ENCODE results near the gene RXFP2.

Gene RXFP2

DNA sequence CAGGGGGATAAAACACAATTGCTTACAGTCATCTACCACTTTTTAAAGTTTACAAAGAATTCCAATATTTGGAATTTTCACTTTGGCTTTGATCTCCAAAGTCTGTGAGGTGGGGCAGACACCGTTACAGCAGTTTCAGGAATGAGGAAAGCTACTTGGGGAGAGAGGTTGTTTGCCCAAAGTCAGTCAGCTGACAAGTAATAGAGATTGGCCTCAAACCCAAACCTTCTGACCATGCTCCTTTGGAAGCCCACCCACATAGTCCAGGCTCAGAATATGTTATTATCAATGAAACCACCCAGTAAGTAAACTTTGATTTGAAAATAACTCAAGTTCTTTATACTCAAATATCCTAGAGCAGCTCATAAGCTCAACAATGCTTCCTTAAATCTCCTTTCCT lies 29.0 kb downstream of the RXFP2 start:
- no peak for DNase-seq (ENCODE audit: low read depth)

DNA sequence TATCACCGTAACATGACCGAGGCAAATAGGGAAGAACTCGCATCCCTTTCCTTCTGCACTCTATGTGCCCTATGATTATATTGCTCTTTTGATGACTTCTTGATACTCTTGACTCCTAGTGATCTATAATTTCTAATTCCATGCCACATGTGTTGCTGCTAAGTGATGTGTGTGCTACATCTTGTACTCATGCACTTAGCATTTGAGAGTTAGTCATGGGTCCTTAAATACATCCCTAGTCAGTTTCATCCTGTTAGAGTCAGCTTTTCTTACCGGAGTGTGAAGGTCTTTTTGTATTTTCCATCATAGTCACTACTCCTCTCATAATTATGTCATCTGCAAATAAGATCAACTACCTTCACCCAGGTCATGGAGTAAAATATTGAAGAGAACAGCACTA lies 30.2 kb downstream of the RXFP2 start:
- DNase-seq (ENCODE audit: low read depth), result no peak

DNA sequence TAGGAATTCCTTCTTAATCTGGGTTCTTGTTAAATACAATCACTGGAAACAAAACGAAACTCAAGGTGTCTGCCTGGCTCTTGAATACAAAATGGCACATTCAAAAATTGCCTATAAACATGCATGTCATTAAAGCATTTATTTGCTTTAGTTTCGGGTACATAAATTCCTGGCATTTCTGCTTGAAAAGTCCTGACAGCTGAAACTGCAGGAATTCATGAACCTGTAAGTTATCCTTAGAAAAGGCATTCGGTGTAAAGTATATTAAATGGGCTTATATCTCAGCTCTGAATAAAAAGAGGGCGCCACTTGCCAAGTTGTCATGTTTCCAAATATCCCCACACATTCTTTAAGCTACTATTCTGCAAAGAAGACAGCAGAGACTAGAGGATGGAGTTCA lies 32.9 kb downstream of the RXFP2 start:
- no peak for DNase-seq (ENCODE audit: low read depth)

DNA sequence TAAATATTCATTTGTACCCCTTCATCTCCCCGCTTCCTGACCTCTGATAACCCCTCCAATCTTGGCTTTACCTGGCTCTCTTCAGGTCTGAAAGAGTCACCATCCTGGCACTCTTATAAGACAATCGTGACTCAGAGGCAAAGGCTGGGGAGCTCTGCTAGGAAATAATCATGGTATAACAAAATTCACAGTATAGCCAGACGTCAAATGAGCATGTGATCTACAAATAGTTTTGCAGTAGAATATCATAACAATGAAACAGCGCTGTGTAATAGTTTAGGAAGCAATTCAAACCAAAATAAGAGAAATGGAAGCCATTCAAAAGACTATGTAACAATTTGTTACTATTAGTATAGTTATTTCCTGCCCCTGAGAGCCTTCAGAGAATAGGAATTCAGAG lies 34.2 kb downstream of the RXFP2 start:
- DNase-seq (ENCODE audit: low read depth), result no peak

DNA sequence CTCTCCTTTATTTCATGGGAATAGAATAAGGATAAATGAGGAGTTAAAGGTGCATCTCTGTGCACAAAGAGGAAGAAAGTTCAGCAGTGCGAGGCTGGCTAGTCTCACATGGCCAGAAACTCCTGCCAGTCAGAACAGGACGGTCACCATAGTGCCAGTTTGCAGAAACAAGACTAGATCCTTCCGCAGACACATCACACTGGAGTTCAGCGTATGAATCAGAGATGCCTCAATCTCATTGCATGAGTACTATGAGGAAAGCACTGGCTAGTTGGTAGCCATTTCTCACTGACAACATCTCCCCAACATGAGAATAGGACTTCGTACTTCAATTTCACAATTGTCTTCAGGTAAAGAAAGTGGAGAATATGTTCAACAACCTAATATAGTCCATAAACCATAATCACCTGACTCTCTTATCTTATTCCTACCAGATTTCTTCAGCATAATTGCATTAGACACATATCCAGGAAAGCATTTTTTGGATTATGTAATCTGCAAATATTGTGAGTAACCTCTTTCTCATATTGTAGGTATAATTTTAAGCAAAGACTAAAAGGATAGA lies 34.9 kb downstream of the RXFP2 start:
- no peak for DNase-seq (ENCODE audit: low read depth)

DNA sequence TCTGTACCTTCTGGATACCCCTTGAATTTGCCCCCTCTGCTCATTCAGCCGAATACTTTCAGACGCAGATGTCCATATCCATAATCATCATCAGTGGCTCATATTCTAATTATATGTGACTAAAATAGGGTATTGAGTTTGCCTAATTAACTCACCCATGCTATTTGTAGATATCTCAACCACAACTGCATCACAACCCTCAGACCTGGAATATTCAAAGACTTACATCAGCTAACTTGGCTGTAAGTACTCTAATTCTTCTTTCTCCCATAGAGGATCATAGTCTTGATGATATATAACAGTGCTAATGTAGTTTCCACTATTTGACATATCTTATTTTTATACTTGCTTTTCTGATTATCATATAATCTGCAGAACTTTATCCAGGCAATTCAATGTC lies 35.8 kb downstream of the RXFP2 start:
- no peak for DNase-seq (ENCODE audit: low read depth)

DNA sequence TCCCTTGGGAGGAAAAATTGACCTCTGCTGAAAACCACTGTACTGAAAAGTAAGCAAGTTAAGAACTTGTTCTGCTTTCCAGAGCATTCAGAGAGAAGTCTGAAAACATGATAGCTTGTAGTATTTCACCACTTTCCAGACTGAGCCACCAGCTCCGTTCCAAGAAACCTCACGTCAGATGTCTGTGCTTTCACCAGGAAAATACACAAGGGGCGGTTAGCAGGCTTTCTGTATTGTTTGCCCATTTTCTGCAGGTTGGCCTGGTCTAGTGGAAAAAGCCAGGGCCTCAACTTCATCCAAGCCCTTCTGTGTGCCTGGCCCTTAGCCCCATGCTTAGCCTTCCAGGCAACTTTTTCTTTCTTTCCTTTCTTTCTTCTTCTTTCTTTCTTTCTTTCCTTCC lies 36.4 kb downstream of the RXFP2 start:
- no peak for DNase-seq (ENCODE audit: low read depth)

DNA sequence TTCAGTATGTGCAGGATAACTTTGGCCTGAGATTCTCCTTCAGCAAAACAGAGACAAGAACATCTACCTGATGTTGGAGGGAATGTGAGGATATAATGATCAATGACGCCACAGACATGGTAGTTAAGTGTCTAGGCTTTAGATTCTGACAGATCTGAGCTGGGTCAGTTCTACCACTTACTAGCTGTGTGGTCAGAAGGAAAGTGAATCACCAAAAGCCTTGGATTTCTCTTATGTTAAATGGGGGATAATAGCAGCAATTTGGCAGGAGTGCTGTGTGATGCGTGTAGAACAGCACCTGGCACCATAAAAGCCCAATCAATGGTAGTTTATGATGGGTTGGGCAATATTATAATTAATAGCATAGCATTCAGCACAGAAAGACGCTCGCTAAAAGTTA lies 41.7 kb downstream of the RXFP2 start:
- DNase-seq (ENCODE audit: low read depth), result no peak

DNA sequence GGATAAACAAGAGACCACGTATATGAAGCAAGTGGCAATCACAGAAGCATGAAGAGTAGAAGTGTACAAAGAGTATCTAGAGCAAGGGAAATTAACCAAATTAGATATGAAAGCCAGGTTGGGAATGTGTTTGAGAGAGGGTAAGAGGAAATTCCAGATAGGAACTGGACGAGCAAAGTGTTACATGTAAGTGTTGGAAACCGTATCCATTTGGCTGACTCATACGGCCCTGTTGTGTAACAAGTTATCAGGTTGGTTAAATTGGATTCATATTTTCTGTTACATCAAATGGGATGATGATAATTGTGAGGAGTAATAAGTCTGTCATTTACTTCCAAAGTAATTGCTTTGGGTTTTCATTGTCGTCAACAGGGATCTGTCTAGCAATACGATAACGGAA lies 46.7 kb downstream of the RXFP2 start:
- no peak for DNase-seq (ENCODE audit: low read depth)

DNA sequence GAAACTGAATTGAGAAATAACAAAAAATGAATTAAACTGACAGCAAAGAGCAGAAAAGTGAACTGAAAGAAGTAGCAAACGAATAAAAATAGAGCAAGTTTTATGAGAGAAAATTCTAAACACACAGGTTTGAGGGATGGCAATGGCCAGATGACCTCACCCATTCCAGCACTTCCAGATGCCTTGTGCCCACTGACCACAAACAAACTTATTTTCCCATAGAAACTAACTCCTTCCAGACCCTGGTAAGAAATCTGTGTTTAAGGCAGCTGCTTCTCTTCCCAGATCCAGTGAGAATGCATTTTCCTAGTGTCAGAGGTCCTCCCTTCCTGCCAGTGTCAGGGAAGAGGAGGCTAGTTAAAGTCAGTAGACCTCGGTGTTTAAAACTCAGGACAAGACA lies 51.7 kb downstream of the RXFP2 start:
- DNase-seq (ENCODE audit: low read depth), result no peak

DNA sequence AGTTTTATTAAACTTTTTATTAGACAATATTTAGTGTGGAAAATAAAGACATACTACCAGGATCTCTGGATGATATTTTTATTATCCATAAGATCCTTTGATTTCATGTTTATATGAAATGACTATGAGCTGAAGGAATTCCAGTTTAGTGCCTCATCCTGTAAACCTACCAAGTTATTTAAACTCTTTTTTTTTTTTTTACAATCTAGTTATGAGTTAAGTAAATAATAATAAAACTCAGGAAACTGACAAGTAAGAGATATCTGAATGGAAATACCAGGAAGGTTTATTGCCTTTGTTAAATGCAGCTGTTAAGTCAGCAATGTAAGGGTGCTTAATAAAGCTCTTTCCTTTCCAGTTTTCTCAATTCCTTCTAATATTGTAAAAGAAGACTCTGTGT lies 53.9 kb downstream of the RXFP2 start:
- DNase-seq (ENCODE audit: low read depth), result no peak

DNA sequence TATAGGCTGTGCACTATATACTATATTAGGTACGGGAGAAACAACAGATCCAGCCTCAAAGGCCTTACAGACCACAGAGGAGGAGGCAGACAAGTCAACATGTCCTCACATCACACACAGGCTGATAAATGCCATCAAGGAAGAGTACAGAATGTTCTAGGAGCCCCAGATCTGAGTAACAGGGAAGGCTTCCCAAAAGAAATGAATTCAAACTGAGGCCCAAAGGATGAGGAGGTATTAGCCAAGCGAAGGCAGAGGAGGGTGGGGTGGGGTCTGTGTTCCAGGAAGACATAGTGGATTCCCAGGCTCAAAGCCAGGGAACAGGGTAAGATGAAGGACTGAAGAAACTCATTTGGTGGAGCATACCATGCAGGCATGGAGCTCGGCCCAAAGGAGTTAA lies 55.1 kb downstream of the RXFP2 start:
- DNase-seq (ENCODE audit: low read depth), result no peak

DNA sequence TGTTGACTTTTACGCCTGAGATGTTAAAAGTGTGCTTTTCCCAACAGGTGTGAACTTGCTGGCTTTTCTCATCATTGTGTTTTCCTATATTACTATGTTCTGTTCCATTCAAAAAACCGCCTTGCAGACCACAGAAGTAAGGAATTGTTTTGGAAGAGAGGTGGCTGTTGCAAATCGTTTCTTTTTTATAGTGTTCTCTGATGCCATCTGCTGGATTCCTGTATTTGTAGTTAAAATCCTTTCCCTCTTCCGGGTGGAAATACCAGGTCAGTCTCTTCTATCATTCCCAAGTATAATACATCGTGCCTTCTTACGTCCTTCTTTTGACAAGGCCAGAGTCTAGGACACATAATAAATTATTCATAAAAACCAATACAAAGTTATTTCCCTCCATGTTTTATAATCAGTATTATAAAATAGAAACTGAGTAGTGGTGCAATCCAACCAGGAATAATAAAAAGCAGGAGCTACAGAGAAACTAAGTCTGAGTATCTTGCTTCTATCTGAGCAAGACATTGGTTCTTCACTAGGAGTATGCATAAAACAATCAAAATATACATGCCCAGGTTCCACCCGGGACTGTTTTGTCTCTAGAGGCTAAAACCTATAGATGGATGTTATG lies 57.9 kb downstream of the RXFP2 start:
- DNase-seq (ENCODE audit: low read depth), result no peak

DNA sequence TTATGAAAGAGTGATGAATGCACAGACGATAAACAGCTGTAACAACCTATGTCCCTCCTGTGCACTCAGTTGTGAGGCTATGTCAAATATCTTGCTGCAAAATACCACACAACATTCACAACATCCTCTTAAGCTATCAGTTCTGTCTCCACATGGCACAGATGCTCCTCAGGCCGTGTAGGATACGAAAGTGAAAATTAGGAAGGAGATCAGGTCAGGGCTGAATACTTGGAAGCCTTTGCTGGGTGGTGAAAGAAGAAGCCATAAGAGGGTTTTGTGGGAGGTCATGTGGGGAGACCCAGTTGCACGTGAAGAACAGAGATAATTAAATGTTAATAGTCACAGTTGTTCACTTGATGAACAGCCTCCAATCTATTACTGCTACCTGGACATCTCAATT lies 58.9 kb downstream of the RXFP2 start:
- no peak for DNase-seq (ENCODE audit: low read depth)

DNA sequence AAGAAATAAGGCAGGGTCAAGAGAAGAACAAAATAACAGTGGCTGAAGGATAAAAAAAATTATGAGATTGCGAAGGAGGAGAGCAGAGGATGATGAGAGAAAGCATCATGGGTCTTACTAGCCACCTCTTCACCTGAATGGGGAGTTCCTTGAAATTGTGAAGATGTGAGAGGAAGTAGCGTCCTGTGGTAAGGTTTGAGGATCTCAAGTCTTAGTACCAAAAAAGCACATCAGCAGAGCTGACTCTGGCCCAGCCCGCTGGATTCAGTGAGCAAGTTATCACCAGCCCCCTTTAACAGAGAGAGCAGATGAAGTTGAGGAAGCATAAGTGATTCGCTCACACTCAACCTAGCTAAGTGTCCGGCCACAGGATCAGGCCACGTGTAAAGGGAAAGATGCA lies 61.8 kb downstream of the RXFP2 start:
- DNase-seq (ENCODE audit: low read depth), result no peak

DNA sequence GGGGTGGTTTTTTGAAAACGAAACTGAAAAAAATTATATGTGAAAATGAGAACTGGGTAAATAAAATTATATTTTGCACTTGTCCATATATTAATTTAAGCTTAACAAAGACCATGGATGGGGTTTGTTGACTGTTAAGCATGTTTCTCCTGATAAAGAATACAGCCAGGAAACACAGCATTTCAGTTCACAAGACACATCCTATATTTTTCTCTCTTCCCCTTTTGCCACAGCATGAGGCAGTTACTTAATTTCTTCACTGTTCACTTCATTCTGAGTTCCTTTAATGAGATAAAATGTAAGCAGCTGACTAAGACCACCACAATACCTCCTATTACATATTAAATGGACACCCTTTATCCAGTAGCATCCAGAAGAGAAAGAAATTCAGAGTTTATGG lies 64.0 kb downstream of the RXFP2 start:
- no peak for DNase-seq (ENCODE audit: low read depth)

DNA sequence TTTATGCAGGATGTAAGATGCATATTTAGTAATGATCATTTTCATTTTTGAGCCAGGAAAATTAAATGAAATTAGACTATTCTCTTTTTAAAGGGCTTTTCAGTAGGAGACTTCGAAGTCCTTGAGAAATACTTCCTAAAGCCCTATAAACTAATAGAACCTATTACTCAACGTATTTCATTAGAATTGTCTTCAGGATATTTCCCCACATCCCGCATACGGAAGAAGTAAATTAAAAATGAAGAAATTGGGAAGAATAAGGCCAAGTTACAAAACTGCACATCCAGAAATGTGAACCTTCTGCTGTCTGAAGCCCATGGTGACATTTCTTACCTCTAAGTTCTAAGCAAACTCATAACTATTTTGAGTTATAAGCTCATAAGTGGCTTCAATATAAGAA lies 66.5 kb downstream of the RXFP2 start:
- no peak for DNase-seq (ENCODE audit: low read depth)

DNA sequence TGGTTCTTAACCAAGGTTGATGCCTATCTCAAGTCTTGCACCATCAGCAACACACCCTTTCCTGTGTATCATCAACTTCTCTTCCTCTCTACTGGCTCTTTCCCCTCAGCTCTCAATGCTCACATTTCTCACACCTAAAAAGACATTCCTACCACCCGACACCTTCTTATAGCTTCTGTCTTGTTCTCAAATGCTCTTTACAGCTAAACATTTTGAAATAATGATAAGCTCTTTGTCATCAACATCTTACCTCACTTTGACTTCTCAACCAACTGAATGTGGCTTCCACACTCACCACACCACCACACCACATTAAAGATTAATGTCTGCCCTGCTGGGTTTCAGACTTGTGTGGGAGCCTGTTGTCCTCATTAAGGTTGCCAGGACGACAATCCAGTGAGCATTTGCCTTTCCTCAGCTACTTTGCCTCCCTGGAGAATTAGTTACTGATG lies 67.8 kb downstream of the RXFP2 start:
- no peak for DNase-seq (ENCODE audit: low read depth)

DNA sequence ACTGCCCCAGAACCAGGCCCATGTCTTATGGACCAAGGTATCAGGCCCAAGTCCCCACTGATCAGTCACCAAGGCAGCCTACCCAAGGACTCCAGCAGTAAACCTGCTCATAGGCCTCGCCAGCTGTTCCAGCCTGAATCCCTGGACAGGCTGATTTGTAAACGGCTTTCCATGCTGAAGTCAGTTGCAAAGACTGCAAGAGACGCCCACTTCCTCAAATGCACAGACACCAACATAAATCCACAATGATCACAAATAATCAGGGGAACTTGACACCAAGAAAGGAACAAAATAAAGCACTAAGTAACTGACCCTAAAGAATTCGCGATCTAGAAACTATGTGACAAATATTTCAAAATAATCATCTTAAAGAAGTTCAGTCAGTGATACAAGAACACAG lies 75.2 kb downstream of the RXFP2 start:
- DNase-seq (ENCODE audit: low read depth), result no peak

DNA sequence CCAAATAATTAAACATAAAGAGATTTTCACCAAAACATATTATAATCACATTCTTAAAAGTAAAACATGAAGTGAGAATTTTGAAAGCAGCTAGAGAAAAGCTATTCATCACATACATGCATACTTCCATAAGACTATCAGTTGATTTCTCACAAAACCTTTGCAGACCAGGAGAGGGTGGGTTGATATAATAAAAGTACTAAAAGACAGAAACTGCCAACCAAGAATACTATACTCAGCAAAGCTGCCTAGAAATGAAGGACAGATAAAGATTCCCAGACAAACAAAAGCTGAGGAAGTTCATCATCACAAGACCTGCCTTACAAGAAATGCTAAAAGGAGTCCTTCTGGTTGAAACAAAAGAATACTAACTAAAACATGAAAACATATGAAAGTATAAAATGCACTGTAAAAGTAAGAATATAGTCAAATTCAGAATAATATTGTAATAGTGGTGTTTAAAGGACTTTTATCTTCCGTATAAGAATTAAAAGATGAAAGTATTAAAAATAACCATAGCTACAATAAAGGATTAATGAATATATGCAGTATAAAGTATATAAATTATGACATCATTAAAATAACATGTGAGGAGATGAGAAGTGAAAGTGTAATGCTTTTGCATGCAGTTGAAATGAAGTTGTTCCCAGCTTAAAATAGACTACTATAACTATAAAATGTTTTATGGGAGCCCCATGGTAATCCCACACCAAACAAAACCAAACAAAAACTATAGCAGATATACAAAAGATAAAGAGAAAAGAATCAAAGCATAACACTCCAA lies 76.2 kb downstream of the RXFP2 start:
- no peak for DNase-seq (ENCODE audit: low read depth)

DNA sequence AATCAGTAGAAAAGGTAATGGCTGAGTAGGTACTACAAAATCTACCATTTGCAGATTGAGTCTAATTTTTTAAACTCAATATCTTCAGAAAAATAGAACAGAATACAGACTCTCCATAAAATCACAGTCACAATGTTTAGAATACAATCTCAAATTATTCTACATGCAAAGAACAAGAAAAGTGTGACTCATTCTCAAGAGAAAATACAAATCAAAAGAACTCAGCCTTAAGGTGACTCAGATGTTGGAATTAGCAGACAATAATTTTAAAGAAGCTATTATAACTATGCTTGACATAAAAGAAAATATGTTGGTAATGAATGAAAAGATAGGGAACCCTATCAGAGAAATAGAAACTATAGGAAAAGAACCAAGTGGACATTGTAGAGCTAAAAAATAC lies 78.9 kb downstream of the RXFP2 start:
- DNase-seq (ENCODE audit: low read depth), result no peak

DNA sequence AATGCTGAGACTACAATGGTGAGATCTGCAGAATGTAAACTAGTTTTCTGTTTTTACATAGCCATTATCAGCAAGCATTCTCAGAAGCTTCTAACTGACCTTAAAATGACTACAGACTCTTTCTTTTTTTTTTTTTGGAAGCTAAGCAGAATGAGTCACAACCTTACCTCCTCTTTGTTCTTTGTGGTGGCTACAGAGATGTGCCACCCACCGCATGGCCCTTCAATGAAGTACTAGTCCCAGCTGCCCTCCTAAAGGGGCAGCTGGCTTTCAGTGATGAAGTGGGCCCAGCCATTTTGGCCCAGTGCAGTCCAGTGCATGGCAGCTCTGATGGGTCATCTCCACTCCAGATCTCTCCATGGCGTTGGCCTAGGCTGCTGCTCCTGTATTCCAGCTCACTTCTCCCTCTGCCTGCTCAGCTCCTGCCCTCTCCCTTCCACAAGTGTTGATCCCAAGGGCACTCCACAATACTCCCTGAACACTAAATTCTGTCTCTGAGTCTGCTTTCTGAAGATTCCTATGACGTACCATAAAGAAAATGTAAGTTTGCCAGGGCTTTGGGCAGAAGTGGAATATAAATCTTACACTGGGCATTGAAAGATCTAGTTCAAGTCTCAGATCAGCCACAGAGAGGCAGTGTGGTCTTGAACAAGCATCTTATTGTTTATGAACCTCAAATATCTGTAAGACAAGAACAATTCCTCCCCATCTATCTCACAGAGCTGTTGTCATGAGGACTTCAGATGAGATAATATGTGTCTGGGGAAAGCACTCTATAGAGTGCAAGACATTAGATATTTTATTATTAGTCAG lies 85.6 kb downstream of the RXFP2 start:
- no peak for DNase-seq (ENCODE audit: low read depth)

DNA sequence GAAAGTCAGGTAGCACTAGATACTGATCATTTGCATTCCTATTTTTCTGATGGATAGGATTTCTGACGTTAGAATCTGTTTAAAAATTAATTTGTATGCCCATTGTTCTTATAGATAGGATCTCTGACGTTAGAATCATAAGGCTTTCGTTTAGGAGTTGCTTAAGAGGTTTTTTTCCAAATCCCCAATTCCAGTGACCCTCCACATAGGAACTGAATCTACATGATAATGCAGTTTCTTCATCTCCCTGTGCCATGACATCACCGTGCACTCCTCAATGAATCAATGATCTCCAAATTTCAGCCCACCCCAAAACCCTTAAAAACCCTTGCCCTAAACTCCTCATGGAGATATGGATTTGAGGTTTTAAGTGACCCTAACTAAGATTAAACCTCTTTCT lies 87.2 kb downstream of the RXFP2 start:
- DNase-seq (ENCODE audit: low read depth), result no peak
